ENCODE results near the gene CAP2.

Gene CAP2

DNA sequence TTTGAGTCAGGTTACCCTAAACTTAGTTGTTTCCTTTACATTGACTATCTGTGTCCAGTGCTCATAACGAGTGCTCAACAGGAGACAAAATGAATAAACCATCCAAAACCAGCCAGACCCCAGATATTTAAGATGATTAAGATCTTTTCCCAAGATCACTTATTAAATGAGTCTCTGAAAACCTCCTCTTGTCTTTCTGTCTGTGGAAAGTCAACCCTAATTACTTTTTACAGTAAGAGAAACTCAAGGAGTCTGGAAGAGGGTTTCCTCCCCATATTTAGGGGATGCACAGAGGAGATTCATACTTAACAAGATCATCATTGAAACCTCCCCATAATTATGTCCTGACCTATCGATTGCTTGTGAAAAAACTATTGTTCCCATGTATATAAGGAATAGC, 84.0 kb downstream of the CAP2 start:
- DNase-seq, result no peak

DNA sequence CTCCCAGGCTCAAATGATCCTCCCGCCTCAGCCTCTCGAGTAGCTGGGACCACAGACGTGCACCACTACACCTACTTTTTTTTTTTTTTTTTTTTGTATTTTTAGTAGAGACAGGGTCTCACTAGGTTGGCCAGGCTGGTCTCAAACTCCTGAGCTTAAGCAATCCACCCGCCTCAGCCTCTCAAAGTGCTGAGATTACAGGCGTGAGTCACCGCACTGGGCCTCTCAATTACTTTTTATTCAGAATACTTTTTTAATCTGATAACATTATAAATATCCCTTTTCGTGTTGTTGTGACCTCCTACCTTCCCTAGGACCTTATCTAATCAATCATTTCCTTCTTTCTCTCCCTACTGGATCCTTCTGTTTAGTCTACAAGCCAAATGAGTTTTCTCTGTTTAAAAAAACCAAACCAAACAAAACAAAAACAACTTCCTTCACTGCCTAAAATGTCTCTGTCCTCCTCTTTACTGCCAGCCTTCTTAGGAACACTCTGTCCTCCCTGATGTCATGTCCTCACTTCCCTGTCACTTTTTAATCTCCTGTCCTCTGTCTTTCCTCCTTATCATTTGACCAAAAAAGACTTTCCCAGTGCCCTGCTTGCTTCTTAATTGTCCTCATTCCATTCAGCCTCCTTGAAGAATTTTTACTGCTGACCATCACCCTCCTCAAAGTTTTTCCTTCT, 85.0 kb downstream of the CAP2 start:
- no peak for DNase-seq

DNA sequence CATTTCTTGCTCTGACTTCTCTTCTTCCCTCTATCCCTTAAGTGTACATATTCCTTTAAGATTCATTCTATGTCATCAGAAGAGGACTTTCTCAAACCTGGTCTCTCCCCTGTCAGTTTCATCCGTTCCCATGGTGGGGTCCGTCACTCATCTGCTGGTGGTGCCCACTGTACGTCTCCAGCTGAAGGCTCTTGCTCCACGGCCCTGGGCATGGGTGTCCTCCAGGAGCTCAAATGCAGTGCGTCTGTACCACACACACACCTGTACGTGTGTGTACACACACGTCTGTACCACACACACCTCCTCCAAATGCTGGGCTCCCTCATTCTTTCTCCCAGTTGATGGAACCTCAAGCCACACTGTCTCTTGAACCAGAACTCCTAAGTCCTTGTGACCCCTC, 85.6 kb downstream of the CAP2 start:
- DNase-seq, result no peak

DNA sequence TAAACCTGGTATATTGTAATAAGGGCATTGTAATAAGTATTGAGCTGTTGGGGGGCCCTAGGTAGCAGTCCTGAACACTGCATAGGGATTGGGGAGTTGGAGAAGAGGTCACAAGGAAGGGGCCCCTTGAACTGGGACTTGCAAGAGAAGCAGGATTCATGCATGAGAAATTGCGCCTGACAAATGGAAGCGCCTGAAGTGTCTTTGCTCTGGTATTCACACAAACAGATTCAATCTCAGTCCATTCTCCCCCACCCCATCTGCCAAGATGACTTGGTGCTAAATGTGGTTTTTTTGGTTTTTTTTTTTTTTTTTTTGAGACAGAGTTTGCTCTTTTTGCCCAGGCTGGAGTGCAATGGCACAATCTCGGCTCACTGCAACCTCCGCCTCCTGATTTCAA, 87.1 kb downstream of the CAP2 start:
- no peak for DNase-seq

DNA sequence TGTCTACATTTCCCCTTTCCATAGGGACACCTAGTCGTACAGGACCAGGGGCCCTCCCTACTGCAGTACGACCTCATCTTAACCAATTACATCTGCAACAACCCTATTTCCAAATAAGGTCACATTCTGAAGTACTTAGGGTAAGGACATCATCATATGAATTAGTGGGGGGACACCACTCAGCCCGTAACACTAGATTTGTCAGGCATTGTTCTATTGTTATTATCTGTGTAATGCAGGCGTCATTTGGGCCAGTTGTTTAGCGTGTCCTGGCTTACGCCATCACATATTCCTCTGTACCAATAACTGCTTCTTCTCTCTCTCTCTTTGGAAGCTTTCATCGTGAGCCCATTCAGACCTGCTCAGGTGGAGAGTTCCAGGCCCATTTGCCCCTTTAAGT, 89.3 kb downstream of the CAP2 start:
- DNase-seq, result no peak

DNA sequence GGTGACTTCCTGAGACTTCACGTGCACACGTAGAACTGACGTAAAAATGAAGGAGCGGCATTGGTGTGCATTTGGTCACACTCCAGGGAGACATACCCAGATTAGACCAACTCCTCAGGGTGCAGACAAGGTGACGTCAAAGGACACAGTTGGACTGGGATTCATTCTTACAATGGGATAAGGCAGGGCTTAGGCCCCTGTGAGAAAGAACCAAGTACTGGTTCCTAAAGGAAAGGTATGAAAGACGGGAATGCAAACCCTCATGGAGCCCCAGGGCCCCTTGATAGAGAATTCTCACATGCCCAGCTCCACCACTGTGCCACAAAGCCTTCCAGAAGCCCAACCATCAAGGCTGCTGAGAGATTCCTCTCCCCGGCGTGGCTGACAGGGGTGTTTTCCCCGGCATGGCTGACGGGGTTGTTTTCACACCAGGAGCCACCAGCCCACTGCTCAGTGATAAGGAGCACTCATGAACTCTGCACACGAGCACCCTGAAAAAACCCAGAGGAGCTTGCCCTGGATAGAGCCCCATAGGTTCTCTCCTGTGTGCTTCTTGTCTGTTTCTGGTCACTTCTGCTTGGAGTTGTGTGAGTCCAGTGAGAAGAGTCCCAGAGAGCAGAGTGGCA, 90.1 kb downstream of the CAP2 start:
- no peak for DNase-seq

DNA sequence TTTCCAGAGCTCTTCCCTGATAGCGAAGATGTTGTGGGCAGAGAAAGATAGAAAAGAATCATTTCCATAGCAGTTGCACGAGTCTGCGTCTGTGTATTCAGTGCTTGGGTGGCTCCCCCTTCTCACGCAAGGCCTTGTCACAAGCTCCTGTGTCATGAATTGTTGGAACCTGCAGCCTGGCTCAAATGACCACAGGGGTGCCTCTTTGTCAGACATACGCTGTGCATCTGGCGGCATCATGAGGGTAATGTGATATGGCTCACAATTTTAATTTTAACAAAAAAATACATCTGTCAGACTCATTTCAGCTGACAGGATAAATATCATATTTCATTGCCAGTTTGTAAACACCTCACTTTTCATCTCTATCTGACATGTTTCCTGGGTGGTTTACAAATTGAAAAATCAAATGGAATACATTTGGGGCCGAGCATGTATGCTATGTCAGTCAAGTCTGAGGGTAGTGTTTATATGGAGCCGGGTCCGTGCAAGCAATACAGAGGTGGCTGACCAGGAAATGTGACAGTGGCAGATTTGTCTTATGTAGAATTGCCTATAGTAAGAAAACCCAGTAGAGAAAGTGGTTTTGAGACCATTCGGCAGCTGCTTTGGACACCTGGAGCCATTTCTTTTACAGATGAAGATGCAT, 90.9 kb downstream of the CAP2 start:
- DNase-seq, result no peak

DNA sequence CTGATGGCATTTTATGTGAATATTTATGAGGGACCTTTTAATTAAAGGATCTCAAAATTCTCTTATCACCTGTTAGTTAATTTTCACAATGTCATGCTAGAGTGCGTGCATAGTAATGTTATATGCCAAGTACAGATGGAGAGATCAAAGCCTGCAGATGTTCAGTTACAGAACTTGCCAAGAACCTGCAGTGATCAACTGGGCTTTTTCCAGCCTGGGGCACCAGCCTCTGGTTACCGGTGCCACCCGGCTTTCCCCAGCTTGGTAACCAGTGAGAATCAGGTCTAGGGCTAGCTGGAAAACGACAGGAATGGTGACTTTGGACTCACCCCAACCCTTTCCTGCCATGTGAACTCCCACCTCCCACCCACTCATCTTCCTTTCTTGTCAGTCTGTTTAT, 91.8 kb downstream of the CAP2 start:
- DNase-seq, result no peak

DNA sequence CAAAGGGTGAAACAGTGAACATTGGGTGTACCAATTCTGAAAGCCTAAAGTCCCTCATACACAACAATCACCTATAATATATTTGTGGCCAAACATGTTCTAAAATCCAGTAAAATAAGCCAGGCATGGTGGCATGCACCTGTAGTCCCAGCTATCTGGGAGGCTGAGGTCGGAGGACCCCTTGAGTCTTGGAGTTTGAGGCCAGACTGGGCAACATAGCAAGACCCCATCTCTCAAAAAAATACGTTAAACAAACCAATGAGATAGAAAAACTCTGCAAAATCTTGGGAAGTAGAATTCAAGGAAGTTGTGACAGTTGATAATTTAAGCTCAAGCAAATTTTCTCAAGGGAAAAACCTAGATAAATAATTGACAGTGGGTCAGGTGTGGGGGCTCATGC, 92.6 kb downstream of the CAP2 start:
- DNase-seq, result no peak

DNA sequence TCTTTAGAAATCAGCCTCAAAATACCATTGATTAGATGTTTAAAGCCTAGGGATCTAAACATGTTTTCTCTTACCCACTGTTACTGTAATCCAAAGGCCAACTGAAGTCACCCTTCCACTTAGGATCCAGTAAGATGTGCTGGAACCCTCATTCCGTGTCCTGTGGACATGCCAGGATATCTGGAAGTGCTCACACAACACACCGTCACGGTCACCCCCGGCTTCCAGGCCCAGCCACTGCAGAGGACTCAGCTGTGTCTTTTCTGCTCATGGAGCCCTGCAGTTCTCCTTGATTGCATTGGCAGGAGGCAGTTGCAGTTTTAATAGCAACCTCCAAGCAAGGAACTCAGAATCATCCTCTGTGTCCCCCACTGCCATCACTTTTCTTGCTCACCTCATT, 93.3 kb downstream of the CAP2 start:
- DNase-seq, result no peak

DNA sequence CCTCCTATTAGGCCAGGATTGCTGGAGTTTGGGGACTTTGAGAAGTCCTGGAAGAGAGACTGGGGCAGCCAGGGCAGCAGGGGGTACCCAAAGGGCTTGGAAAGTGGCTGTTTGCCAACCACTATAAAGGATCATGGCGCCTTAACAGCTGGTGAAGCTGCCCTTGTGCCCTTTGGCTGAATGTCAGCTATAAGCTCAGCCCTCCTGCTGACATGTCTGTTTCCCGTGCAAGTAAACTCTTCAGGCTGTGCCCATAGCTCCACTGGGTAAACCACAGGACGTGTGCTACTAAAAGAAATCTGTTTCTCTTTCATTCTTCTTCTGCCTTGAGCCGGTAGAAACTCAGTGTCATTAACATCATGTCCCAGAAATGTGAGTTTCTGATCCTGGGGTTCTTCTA, 97.3 kb downstream of the CAP2 start:
- DNase-seq, result no peak

DNA sequence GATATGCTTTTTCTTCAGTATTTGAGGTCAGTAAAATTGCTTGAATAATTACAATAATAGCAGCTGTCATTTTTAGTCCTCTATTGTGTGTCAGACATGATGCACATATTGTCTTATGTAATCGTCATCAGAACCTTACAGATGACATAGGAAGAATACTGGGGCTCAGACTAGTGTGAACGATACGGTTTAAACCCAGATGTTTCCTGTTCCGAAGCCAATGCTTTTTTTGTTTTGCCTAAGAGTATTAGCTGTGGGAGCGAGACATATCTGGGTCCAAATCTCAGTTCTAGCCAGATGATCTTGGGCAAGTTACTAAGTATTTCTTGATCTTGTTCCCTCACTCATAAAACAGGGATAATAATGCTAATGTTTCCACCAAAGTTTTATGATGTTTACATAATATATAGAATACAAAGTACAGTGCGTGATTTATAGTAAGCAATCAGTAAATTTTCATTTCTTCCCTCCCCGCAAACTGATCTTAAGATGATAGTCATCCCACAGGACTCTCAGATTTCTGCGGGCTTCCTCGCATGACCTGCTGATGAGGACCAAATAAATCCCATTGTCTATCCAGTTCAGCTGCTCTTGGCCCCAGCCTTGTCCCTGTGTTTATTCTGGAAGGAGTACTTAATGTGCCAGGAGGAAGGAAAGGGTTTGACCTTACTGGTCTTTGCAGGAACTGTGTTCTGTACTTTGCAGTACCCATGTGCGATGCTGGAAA, 98.2 kb downstream of the CAP2 start:
- DNase-seq, result no peak

DNA sequence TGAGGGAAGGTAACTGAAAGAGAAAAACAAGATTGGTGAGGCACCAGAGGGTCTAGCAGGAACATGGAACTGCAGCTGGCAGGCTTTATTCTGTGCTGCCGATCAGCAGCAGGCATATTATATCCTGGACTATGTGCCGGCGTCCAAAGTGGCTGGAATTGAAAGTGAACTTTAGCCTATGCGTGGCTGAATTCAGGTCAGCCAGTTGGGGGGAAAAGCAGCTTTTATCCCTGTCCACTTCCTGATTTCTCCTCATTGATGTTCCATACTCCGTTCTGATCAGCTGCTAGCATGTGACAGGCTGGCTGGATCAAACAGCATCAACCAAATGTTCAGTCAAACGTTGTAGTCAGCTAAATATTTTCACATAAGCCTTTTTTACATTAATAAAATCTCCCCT, 99.0 kb downstream of the CAP2 start:
- no peak for DNase-seq

DNA sequence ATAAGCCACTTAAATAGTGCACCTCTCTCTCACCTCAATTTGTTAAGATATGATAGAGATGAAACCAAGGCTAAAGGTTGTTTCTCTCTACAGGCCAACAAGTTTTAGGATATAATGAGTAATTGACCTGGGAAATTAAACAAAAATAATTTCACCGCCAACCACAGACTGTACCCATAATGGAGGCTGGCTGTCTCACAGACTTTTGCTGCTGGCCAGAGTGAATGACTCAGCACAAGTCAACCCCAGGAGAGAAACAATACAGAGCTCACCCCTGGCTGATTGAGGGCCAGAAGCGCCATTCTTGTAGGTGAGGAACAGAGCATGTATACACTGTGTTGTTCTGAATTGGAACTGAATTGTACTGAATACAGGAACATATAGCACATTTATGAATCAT, 99.9 kb downstream of the CAP2 start:
- DNase-seq, result peak; percentile 60

DNA sequence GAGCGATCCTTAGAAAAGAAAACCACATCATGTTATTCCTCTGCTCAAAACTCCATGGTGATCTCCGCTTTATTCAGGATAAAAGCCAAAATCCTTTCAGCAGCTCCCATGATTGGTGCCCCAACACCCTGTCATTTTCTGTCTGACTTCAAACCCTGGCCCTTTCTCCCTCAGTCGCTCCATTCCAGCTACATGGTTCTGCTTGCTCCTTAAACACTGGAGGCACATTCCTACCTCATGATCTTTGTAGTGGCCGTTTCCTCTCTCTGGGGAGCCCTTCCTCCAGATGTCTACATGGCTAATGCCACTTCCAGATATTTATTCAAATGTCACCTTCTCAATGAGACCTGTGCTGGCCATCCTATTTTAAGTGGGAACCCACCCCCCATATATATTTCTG, 100.8 kb downstream of the CAP2 start:
- DNase-seq, result no peak

DNA sequence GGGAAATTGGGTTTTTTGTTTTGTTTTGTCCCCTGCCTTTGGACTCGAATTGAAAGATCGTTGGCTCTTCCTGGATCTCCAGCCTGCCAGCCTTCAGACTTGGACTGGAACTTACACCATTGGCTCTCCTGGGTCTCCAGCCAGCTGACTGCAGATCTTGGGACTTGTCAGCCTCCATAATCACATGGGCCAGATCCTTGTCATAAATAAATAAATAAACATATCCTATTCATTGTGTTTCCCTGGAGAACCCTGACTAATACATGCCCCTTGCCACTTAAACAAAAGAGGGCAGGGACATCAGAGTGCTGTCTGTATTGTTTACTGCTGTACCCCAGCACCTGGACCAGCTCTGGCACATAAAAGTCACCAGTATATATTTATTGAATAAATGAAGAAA, 101.5 kb downstream of the CAP2 start:
- no peak for DNase-seq

DNA sequence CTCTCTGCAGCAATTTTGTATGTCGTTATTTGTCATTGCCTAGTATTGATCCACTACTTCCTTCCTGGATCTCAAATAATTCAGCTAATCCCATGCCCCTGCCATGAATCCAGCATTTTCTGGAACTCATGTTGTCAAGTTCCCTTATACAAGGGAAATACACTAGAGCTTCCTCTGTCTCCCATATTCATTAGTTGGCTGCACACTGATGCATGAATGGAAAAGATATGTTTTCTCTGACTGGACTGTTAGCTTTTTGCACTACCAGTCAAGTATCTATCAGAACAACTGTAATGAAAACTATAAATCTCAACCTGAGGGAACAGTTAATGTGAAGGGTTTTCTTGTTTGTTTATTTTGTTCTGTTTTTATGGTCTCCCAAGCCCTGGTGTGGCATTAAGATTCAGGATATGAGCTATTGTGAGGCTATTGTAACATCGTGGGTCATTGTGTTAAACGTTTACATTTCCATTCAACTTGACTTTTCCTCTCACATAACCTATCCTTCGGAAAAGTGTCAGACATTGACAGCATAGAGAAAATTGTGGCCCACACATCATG, 104.2 kb downstream of the CAP2 start:
- no peak for DNase-seq

DNA sequence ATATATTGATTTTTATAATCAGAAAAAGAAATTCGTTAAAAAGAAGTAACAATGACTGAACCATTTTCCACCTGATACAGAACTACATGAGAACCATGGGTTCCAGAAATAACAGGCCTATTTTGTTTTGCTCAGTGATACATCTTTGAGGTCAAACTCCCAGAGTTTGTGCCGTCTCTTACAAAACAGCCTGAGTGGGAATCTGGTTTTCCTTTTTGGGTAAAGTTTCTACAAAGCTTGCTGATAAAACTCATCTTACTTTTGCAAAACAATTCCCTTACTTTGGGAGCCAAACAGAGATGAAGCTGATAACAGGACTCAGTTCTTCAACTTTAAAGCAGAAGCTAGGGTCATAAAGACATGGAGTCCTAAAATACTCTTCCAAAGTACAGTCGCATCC, 108.0 kb downstream of the CAP2 start:
- no peak for DNase-seq

DNA sequence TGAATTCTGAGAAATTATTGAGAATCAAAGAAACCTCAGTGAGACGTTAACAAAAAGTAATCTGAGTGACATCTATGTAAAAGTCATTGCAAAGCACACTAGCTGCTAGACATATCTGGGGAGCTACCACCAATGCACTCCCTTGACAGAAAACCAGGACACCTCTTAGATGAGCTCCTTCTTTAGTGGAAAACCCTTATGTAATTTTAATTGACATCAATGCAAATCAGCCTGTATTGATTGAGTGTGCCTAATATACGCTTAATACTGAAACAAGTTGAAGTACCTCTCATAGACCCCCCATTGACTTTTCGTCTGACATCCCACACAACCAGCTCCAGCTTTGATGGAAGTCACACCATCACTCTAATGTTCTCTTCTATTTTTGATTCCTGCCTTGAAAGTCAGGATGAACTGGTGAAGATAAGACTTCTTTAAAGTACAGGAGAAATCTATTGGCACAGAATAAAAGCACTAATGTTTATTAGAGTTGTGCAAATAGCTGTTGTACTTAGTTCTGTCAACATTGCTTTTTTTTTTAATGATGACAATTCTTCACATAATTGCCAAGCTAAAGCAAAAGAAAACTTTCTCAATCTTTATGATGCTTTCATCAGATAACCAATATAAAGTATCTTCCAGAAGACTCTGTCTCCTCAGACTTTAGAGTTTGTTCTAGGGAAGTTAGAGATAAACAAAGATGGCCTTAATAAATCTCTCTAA, 108.7 kb downstream of the CAP2 start:
- DNase-seq, result no peak

DNA sequence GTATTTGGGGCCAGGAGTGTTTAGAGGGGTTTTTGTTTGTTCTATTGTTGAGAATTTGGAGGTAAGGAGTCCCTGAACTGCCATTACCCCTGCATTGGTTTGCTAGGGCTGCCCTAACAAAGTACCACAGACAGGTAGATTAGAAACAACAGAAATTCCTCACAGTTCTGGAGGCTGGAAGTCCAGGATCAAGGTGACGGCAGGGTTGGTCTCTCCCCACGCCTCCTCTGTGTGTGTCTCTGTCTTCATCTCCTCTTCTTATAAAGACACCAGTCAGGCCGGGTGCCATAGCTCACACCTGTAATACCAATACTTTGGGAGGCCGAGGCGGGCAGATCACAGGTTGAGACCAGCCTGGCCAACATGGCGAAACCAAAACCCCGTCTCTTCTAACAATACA, 109.7 kb downstream of the CAP2 start:
- no peak for DNase-seq

DNA sequence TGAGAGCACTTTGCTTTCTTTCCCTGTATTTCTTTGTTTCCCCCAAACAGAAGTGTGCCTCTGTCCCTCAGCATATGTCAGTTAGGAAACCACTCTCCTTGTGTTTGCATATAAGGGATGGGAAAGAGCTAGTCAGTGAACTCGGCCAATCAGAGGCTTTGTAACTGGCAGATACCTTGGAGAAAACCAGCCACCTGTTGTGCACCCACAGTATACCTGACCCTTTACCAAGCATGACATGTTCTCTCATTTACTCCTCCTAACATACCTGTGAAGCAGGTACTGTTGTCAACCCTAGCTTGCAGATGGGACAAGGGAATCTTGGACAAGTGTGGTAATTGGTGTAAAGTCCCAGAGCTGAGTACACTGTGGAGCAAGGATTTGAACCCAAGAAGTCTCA, 110.6 kb downstream of the CAP2 start:
- no peak for DNase-seq

DNA sequence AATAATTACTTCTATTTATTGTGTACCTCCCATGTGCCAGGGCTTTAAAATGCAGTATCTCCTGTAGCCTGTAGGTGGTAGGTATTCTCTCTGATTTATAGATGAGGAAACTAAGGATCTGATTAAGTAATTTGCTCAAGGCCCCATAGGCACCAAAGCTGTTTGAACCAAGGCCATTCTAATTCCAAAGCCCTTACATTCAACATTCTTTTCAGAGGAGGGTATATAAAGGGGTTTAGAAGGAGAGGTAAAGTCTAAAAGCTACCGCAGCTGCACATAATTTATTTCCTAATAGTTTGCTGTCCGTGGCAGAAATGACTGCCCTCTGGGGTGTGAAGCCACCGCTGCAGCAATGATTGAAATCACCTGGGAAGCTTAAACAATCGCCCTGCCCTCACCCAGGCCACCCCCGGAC, 111.7 kb downstream of the CAP2 start:
- DNase-seq, result peak; percentile 11

DNA sequence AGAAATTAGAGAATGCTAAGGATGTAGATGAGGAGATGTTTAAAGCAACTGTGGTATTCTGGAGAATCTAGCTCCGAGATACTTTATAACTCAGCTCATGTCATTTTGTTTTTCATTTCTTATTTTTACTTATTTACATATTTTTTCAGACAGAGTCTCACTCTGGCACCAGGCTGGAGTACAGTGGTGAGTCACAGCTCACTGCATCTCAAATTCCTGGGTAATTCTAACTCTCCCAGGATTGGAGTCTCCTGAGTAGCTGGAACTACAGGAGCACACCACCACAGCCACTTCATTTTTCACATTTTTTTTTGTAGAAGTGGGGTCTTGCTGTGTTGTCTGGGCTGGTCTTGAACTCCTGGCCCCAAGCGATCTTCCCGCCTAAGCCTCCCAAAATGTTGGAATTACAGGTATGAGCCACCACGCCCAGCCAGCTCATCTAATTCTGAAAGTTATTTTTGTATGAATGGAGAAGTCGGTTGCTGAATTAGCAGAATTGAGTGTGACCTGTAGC, 112.4 kb downstream of the CAP2 start:
- DNase-seq, result peak; percentile 43

All from NCI-H226 (cell line).